Adrenal gland (tissue), 5 donors: Measurements from ENCODE around the gene ATM.

Experiments used
- POLR2A ChIP-seq, 2 donors: fragments of 450-650 bp; IDR thresholded peaks; one replicate each; pipeline ENCODE4 v1.6.1; 2017; ENCODE audit warnings: antibody characterized with exemption in 2 of 2, mild to moderate bottlenecking in 2 of 2, moderate library complexity in 1 of 2
- TF ChIP-seq, protein P1 (sequence below), 6 experiments: fragments of 450-650 bp in 4 of 6; fragments of 200-600 bp in 2 of 6; sonication (generic) in 1 of 6; IDR thresholded peaks; 1 replicate in 5 of 6; 2 replicates in 1 of 6; pipeline versions ENCODE4 v1.5.1 to v1.8.0; 2016 to 2021; ENCODE audit warnings: antibody characterized with exemption in 6 of 6, mild to moderate bottlenecking in 2 of 6, moderate library complexity in 1 of 6
- donor health status: DM: no; HTN: no; CAD: no.

DNA sequence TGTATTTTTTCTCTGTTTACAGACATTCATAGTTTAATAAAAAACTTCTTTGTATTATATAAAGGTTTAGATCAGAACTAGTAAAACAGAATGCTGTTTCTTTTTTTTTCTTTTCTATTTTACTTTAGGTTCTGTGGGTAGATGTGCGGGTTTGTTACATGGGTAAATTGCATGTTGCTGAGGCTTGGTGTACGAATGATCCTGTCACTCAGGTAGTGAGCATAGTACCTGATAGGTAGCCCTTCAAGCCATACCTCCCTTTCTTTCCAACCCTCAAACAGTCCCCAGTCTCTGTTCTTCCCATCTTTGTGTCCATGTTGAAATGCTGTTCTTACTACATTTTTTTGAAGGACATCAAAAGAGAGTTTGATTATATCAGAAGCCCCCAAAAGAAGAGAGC, 3.2 kb downstream of the ATM start:
- TF ChIP-seq, protein P1, sequence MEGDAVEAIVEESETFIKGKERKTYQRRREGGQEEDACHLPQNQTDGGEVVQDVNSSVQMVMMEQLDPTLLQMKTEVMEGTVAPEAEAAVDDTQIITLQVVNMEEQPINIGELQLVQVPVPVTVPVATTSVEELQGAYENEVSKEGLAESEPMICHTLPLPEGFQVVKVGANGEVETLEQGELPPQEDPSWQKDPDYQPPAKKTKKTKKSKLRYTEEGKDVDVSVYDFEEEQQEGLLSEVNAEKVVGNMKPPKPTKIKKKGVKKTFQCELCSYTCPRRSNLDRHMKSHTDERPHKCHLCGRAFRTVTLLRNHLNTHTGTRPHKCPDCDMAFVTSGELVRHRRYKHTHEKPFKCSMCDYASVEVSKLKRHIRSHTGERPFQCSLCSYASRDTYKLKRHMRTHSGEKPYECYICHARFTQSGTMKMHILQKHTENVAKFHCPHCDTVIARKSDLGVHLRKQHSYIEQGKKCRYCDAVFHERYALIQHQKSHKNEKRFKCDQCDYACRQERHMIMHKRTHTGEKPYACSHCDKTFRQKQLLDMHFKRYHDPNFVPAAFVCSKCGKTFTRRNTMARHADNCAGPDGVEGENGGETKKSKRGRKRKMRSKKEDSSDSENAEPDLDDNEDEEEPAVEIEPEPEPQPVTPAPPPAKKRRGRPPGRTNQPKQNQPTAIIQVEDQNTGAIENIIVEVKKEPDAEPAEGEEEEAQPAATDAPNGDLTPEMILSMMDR (IDR thresholded peaks at IDR 0.05), result no peak
- TF ChIP-seq POLR2A (IDR thresholded peaks at IDR 0.05), result no peak
